ENCODE data around the gene NELL2. TPM values are rescaled to one million over a fixed set of nuclear protein-coding genes. Genes with fewer than 3 reads are reported as not detected.
"Not testable (repeated sequence)": the region's sequence is repeated elsewhere in the genome, so short reads cannot be mapped to it uniquely, and the experiment has no call there.

NELL2 gene
- total RNA-seq, 4 donors from 2014 or later, result 0.23 to 11.4 (median 1.7) TPM

DNA sequence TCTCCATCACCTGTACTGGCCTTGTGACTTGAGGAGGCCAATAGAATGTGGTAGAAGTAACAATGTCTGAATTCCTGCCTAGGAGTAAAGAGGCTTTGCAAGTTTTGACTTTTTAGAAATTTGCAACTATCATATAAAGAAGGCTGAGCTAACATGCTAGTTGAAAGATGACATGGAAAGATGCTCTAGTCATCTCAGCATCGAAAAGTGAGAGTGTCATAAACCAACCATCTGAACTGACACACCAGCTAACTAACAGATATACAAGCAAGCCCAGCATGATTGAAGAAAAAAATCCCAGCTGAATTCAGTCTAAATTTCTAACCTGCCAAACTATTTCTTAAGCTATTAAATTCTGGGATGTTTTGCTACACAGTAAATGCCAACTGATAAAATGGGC, 116.8 kb downstream of the NELL2 start:
- no peak for DNase-seq
- Histone ChIP-seq H3K36me3 (no peaks in the 10 kb centered on the region), H3K4me3 (no peak overlapping the region), H3K9me3 (no peaks in the 10 kb centered on the region), H3K27me3 (no peaks in the 10 kb centered on the region), H3K4me1 (no peaks in the 10 kb centered on the region), H3K27ac (no peak overlapping the region)
- intact Hi-C loops (cut with DNase I), result no loop called here
- WGBS, 2 donors, result 70 to 91% methylated on average over 1 of the region's 1 CpG
- TF ChIP-seq POLR2A (IDR thresholded peaks at IDR 0.05), result no peak
- TF ChIP-seq, protein P1, sequence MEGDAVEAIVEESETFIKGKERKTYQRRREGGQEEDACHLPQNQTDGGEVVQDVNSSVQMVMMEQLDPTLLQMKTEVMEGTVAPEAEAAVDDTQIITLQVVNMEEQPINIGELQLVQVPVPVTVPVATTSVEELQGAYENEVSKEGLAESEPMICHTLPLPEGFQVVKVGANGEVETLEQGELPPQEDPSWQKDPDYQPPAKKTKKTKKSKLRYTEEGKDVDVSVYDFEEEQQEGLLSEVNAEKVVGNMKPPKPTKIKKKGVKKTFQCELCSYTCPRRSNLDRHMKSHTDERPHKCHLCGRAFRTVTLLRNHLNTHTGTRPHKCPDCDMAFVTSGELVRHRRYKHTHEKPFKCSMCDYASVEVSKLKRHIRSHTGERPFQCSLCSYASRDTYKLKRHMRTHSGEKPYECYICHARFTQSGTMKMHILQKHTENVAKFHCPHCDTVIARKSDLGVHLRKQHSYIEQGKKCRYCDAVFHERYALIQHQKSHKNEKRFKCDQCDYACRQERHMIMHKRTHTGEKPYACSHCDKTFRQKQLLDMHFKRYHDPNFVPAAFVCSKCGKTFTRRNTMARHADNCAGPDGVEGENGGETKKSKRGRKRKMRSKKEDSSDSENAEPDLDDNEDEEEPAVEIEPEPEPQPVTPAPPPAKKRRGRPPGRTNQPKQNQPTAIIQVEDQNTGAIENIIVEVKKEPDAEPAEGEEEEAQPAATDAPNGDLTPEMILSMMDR (IDR thresholded peaks at IDR 0.05), result no peak

DNA sequence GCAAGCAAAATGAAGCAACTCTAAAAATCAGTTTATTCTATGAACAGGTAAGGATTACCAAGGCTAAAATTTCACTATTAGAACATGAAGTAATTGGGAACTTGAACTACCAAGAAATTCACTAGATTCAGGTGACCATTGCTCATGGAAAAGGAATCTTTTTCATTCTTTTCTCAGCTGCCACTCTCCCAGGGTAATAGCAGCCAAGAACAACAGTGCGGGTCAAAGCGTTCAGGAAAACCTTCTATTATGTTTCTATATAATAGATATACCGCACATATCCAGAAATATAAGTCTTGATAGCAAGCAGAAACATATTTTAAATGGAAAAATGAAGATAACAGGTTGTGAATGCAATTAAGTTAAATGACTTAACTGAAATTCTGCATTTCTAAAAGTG, 125.6 kb downstream of the NELL2 start:
- no peaks in the 10 kb centered on the region for H3K4me1 ChIP-seq

GRCh38 chr12:44749566-44749965, 126.5 kb downstream of the NELL2 start:
- WGBS, 2 donors, result 85 to 89% methylated on average over 6 of the region's 6 CpGs
- no peak overlapping the region for H3K4me3 ChIP-seq

More for the DNA sequence above, 125.6 kb downstream of the NELL2 start:
- no peaks in the 10 kb centered on the region for H3K36me3 ChIP-seq
- intact Hi-C loops (cut with DNase I), result no loop called here
- no peak overlapping the region for H3K27ac ChIP-seq
- H3K27me3 ChIP-seq, result no peaks in the 10 kb centered on the region
- TF ChIP-seq, protein P1 (IDR thresholded peaks at IDR 0.05), result no peak
- no peak for TF ChIP-seq POLR2A (IDR thresholded peaks at IDR 0.05)
- 68 to 70% methylated on average over 3 of the region's 3 CpGs for WGBS, 2 donors
- no peak for DNase-seq
- no peak overlapping the region for H3K4me3 ChIP-seq
- no peaks in the 10 kb centered on the region for H3K9me3 ChIP-seq

GRCh38 chr12:44748950-44749468, 127.1 kb downstream of the NELL2 start:
- WGBS, 2 donors, result 56 to 66% methylated on average over 3 of the region's 3 CpGs
- TF ChIP-seq POLR2A (IDR thresholded peaks at IDR 0.05), result no peak
- TF ChIP-seq, protein P1 (IDR thresholded peaks at IDR 0.05), result no peak
- no peak overlapping the region for H3K27ac ChIP-seq
- H3K27me3 ChIP-seq, result no peaks in the 10 kb centered on the region
- no peak for DNase-seq
- H3K9me3 ChIP-seq, result no peaks in the 10 kb centered on the region
- H3K4me3 ChIP-seq, result no peak overlapping the region
- no peaks in the 10 kb centered on the region for H3K4me1 ChIP-seq
- H3K36me3 ChIP-seq, result no peaks in the 10 kb centered on the region
- intact Hi-C loops (cut with DNase I), result no loop called here

More at GRCh38 chr12:44749566-44749965, 126.5 kb downstream of the NELL2 start:
- DNase-seq, result no peak
- Histone ChIP-seq H3K4me1 (no peaks in the 10 kb centered on the region), H3K36me3 (no peaks in the 10 kb centered on the region), H3K9me3 (no peaks in the 10 kb centered on the region), H3K27ac (no peak overlapping the region), H3K27me3 (no peaks in the 10 kb centered on the region)
- intact Hi-C loops (cut with DNase I), result no loop called here
- no peak for TF ChIP-seq POLR2A (IDR thresholded peaks at IDR 0.05)

GRCh38 chr12:44741292-44741980, 134.7 kb downstream of the NELL2 start:
- intact Hi-C loops (cut with DNase I); H3K4me3 ChIP-seq; H3K4me1 ChIP-seq; H3K27ac ChIP-seq; DNase-seq; H3K27me3 ChIP-seq; H3K9me3 ChIP-seq; H3K36me3 ChIP-seq: not testable (repeated sequence)
- 96% methylated on average over 10 to 13 of the region's 17 CpGs for WGBS, 2 donors

DNA sequence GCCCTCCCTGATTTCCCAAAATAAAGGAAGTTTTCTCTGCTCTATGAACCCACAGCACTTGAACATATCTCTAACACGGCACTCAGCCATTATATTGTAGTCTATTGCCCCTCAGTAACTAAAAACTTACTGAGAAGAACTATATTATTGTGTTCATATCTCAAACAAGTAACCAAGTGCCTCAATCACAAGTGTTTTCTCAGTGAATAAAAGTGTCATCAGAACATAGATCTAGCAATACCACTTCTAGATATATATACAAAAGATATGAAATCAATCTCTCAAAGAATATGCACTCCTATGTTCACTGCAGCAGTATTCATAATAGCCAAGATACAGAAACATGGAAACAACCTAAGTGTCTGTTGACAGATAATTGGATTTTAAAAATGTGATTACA, 138.1 kb downstream of the NELL2 start:
- TF ChIP-seq, protein P1 (IDR thresholded peaks at IDR 0.05), result no peak
- TF ChIP-seq POLR2A (IDR thresholded peaks at IDR 0.05), result no peak
- Histone ChIP-seq H3K4me3 (no peak overlapping the region), H3K4me1 (no peaks in the 10 kb centered on the region), H3K9me3 (no peaks in the 10 kb centered on the region), H3K27me3 (no peaks in the 10 kb centered on the region), H3K36me3 (no peaks in the 10 kb centered on the region), H3K27ac (no peak overlapping the region)
- 70 to 100% methylated on average over 1 of the region's 1 CpG for WGBS, 2 donors
- intact Hi-C loops (cut with DNase I), result no loop called here
- DNase-seq, result no peak

Measured in esophagus squamous epithelium (tissue), 5 donors.